GM19455 (cell line): Measurements from ENCODE around the gene DRD4.
"Not testable (repeated sequence)": the region's sequence is repeated elsewhere in the genome, so short reads cannot be mapped to it uniquely, and the experiment has no call there.

Experiments
- ATAC-seq: cut with Tn5 transposase; IDR thresholded peaks from one replicate; pipeline ENCODE4 v1.9.1; 2021; ENCODE audit not compliant: unreplicated experiment

DRD4 gene

GRCh38 chr11:665704-666281 is 28.7 kb downstream of the DRD4 start:
- no peak for ATAC-seq

GRCh38 chr11:673866-674265 is 36.8 kb downstream of the DRD4 start:
- no peak for ATAC-seq

- ATAC-seq, result no peak
Observed at GRCh38 chr11:674406-674805, 37.3 kb downstream of the DRD4 start.

- no peak for ATAC-seq
Observed at GRCh38 chr11:678297-678696, 41.2 kb downstream of the DRD4 start.

- no peak for ATAC-seq
Observed at GRCh38 chr11:679271-680207, 42.5 kb downstream of the DRD4 start.

GRCh38 chr11:680476-680875 is 43.4 kb downstream of the DRD4 start:
- ATAC-seq, result no peak

GRCh38 chr11:680970-681369 is 43.9 kb downstream of the DRD4 start:
- no peak for ATAC-seq

GRCh38 chr11:686451-687243 is 49.6 kb downstream of the DRD4 start:
- ATAC-seq, result no peak

- no peak for ATAC-seq
Observed at GRCh38 chr11:687751-688150, 50.7 kb downstream of the DRD4 start.

- no peak for ATAC-seq
Observed at GRCh38 chr11:688681-689080, 51.6 kb downstream of the DRD4 start.

GRCh38 chr11:689625-690024 is 52.6 kb downstream of the DRD4 start:
- no peak for ATAC-seq

GRCh38 chr11:690244-690643 is 53.2 kb downstream of the DRD4 start:
- not testable (repeated sequence) for ATAC-seq
